ENCODE results near the gene PTDSS2. TPM values are rescaled to one million over a fixed set of nuclear protein-coding genes. Genes with fewer than 3 reads are reported as not detected.
A peak's percentile ranks its signal among the peaks of the same experiment; 100 is the strongest.
"Not testable (repeated sequence)": the region's sequence is repeated elsewhere in the genome, so short reads cannot be mapped to it uniquely, and the experiment has no call there.

PTDSS2 gene
- total RNA-seq, 1 donor from 2014 or later = 30.2 TPM

DNA sequence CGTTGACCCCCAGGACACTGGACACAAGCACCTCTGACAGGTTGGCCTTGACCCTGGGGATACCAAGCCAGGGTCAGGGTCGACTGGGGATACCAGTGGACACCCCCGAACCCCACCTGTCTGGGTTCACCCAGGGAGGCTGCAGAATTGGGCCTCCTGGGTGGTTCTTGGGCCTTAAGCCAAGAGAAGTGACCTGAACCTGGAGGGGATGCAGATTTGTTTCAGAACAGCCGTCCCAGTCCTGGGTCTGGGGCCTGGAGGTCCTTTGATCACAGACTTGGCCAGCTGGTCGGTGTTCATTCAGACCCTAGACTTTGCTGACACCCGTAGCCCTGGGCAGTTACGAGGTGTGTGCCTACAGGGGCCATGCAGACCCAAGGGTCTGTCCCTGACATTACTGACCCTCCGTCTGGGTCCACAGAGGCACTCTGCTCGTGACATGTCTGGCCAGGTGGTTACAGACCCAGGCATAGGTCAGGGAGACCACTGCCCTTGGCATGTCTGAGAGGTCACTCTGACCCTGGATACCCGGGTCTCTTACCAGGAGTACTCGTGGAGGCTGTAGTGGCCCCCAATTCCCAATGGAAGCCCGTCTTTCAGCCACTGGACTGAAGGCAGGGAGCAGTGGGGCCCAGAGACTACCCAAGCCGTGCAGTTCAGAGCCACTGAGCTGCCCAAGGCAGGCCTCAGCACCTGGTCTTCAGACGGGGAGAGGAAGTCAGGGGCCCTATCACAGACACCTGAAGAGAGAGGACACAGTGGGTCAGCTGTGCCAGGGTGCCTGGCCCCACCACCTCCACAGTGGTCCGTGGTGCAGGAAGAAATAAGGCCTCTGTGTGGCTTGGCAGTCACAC lies 41.7 kb upstream of the PTDSS2 start:
- intact Hi-C loops (cut with micrococcal nuclease) = no loop called here
- TF ChIP-seq, protein P1, sequence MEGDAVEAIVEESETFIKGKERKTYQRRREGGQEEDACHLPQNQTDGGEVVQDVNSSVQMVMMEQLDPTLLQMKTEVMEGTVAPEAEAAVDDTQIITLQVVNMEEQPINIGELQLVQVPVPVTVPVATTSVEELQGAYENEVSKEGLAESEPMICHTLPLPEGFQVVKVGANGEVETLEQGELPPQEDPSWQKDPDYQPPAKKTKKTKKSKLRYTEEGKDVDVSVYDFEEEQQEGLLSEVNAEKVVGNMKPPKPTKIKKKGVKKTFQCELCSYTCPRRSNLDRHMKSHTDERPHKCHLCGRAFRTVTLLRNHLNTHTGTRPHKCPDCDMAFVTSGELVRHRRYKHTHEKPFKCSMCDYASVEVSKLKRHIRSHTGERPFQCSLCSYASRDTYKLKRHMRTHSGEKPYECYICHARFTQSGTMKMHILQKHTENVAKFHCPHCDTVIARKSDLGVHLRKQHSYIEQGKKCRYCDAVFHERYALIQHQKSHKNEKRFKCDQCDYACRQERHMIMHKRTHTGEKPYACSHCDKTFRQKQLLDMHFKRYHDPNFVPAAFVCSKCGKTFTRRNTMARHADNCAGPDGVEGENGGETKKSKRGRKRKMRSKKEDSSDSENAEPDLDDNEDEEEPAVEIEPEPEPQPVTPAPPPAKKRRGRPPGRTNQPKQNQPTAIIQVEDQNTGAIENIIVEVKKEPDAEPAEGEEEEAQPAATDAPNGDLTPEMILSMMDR (IDR thresholded peaks at IDR 0.05; ENCODE audit: borderline replicate concordance) = no peak
- no peak overlapping the region for H3K27ac ChIP-seq (replicated peaks)
- H3K4me1 ChIP-seq = peaks cover 32% of the 10 kb centered on the region
- no peak for DNase-seq
- H3K36me3 ChIP-seq = no peaks in the 10 kb centered on the region
- H3K9me3 ChIP-seq (replicated peaks) = no peaks in the 10 kb centered on the region
- no peak overlapping the region for H3K4me3 ChIP-seq
- H3K27me3 ChIP-seq (ENCODE audit: low read depth) = no peaks in the 10 kb centered on the region

DNA sequence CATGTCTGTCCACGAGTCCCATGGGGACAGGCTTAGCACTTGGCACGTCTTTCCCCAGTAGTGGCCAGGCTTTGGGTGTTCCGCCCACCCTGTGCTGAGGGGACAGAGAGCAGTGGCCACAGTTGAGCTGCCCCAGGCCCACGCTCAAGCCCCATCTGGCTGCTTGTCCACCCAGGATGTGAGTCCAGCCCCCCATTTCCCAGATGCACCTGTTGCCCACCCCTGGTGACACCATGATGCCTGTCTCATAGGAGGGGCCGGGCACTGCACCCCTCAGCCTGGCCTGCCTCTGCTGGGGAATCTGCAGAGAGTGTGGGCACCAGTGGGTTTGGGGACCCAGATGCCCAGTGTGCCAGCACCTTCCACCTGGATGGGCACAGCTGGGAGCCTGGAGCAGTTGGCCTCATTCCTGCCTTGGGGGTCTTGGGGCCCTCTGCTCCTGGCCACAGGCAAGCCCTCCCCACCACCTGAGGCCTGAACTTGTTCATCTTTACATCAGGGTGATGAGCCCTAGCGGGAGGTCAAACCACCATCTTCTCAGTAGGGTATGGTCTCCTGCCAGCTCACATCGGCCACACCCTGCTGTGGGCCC lies 41.0 kb upstream of the PTDSS2 start:
- H3K9me3 ChIP-seq (replicated peaks) = no peaks in the 10 kb centered on the region
- H3K36me3 ChIP-seq = no peaks in the 10 kb centered on the region
- TF ChIP-seq, protein P1 (IDR thresholded peaks at IDR 0.05; ENCODE audit: borderline replicate concordance) = no peak
- no peak overlapping the region for H3K4me3 ChIP-seq
- peaks cover 32% of the 10 kb centered on the region for H3K4me1 ChIP-seq
- intact Hi-C loops (cut with micrococcal nuclease) = no loop called here
- no peaks in the 10 kb centered on the region for H3K27me3 ChIP-seq (ENCODE audit: low read depth)
- no peak for DNase-seq
- H3K27ac ChIP-seq (replicated peaks) = no peak overlapping the region

DNA sequence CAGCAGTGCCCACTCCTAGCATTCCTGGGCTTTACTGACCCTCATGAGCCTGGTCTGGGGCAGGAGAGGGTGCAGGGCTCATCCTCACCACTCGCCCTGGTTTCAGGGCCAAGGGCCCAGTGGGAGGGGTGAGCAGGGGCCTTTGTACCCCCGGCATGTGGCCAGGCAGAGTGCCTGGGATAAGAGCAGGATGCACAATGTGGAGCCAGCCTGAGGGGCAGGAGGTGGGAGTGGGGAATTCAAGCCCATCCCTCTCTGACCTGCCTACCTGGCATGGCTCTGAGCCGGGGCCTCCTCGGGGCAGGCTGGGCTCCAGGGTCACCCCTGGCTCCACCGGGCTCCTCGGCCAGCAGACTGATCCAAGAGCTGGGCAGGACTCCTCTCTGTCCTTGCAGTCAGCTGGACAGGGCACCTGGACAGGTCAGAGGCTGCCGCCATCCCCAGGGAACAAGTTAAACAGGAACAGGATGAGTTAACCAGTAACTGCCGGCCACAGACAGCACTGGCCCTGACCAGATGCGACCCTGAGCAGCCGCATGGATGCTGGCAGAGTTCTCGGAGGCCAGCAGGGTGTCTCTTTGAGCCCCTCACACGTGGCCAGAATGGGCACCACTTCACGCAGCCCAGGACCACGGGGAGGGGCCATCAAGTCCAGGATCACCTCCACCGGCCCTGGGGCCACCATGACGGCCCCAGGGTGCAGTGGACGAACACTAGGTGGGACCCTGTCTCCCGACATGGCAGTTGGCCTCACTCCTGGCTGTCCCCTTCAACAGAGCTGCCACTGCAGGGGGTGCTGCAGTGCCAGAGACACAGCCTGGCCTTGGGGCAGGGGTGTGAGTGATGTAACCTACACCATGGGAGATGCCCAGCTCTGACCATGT lies 40.2 kb upstream of the PTDSS2 start:
- intact Hi-C loops (cut with micrococcal nuclease) = no loop called here
- Histone ChIP-seq H3K4me3 (no peak overlapping the region), H3K4me1 (peaks cover 32% of the 10 kb centered on the region), H3K27ac (replicated peaks) (no peak overlapping the region), H3K27me3 (ENCODE audit: low read depth) (peaks cover 7% of the 10 kb centered on the region), H3K9me3 (replicated peaks) (no peaks in the 10 kb centered on the region), H3K36me3 (no peaks in the 10 kb centered on the region)
- TF ChIP-seq, protein P1 (IDR thresholded peaks at IDR 0.05; ENCODE audit: borderline replicate concordance) = no peak
- DNase-seq = no peak

DNA sequence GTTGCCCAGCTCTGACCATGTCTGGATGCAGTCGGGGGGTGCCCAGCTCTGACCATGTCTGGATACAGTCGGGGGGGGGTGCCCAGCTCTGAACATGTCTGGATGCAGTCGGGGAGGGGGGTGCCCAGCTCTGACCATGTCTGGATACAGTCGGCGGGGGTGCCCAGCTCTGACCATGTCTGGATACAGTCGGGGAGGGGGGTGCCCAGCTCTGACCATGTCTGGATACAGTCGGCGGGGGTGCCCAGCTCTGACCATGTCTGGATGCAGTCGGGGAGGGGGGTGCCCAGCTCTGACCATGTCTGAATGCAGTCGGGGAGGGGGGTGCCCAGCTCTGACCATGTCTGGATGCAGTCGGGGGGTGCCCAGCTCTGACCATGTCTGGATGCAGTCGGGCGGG lies 39.4 kb upstream of the PTDSS2 start:
- intact Hi-C loops (cut with micrococcal nuclease); H3K4me3 ChIP-seq; H3K9me3 ChIP-seq (replicated peaks); H3K36me3 ChIP-seq; H3K27ac ChIP-seq (replicated peaks); DNase-seq: not testable (repeated sequence)
- Histone ChIP-seq H3K27me3 (ENCODE audit: low read depth) (peaks cover 14% of the 10 kb centered on the region), H3K4me1 (peaks cover 29% of the 10 kb centered on the region)

DNA sequence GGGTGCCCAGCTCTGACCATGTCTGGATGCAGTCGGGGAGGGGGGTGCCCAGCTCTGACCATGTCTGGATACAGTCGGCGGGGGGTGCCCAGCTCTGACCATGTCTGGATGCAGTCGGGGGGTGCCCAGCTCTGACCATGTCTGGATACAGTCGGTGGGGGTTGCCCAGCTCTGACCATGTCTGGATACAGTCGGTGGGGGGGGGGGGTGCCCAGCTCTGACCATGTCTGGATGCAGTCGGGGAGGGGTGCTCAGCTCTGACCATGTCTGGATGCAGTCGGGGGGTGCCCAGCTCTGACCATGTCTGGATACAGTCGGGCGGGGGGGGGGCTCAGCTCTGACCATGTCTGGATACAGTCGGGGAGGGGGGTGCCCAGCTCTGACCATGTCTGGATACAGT lies 38.6 kb upstream of the PTDSS2 start:
- H3K27me3 ChIP-seq (ENCODE audit: low read depth) = peaks cover 22% of the 10 kb centered on the region
- H3K9me3 ChIP-seq (replicated peaks); intact Hi-C loops (cut with micrococcal nuclease); H3K4me3 ChIP-seq; H3K27ac ChIP-seq (replicated peaks); DNase-seq; H3K36me3 ChIP-seq: not testable (repeated sequence)
- peaks cover 29% of the 10 kb centered on the region for H3K4me1 ChIP-seq

DNA sequence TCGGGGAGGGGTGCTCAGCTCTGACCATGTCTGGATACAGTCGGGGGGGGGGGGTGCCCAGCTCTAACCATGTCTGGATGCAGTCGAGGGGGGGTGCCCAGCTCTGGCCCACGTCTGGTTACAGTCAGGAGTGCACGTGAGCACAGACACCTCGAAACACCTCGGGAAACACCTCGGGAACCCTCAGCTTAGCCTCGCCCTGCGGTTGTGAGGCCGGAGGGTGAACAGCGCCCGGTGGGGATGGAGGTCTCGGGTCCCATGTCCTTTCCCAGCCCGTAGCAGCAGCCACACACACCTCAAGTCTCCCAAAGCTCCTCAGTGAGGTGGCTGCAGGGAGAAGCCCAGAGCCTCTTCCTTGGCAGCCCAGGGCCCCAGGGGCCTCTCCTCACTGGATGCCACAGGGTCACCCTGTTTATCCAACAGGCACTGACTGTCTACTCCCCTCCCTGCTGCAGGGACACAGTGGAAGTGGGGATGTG lies 37.4 kb upstream of the PTDSS2 start:
- Histone ChIP-seq H3K36me3 (no peaks in the 10 kb centered on the region), H3K27ac (replicated peaks) (no peak overlapping the region), H3K9me3 (replicated peaks) (no peaks in the 10 kb centered on the region), H3K27me3 (ENCODE audit: low read depth) (peaks cover 34% of the 10 kb centered on the region), H3K4me1 (peaks cover 33% of the 10 kb centered on the region), H3K4me3 (peak overlapping the region; percentile 46)
- intact Hi-C loops (cut with micrococcal nuclease) = no loop called here
- TF ChIP-seq, protein P1 (IDR thresholded peaks at IDR 0.05; ENCODE audit: borderline replicate concordance) = no peak
- no peak for DNase-seq

Measured in left ventricle myocardium inferior (tissue), 1 donor.